Measurements from ENCODE around the gene DNAJA4. TPM values are rescaled to one million over a fixed set of nuclear protein-coding genes. Genes with fewer than 3 reads are reported as not detected.
A peak's percentile ranks its signal among the peaks of the same experiment; 100 is the strongest.
"Not testable (repeated sequence)": the region's sequence is repeated elsewhere in the genome, so short reads cannot be mapped to it uniquely, and the experiment has no call there.

The DNAJA4 gene
- polyA plus RNA-seq, 1 donor: 27.3 TPM

DNA sequence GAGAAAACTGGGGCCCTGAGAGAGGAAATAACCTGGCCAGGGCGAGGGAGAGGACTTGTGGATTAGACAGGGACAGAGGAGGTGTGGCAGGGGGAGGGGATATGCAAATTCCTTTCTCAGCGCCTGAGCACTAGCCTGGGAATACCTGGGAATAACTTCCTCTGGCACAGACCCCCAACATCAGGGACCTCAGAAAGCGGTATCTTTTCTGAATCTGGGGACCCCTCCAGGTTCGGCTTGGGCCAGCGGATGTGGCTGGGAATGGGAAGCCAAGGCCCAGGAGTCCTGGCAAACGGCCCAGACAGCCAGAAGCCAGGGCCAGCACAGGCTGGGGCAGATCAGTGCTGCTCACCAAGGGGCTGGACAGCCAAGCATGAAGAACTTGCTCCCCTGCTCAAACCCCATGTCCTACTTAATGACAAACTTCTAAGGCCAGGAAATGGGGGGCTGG, 20.8 kb upstream of the DNAJA4 start:
- Histone ChIP-seq H3K4me1 (ENCODE audit: control insufficient read depth, insufficient read depth, low read length) (peaks cover 28% of the 10 kb centered on the region), H3K36me3 (ENCODE audit: control insufficient read depth, insufficient read depth, low read length) (no peaks in the 10 kb centered on the region), H3K27me3 (ENCODE audit: control insufficient read depth, insufficient read depth, low read length) (no peaks in the 10 kb centered on the region), H3K27ac (ENCODE audit: low read length) (peak overlapping the region; percentile 54), H3K9me3 (ENCODE audit: control insufficient read depth, low read depth, low read length) (no peaks in the 10 kb centered on the region), H3K4me3 (ENCODE audit: low read length) (no peak overlapping the region)
- DNase-seq: peak in 1 of 2 donors; percentile 52
- no CpG with 5 or more reads among the region's 6 CpGs for WGBS (ENCODE audit: insufficient coverage, low lambda C conversion rate)

GRCh38 chr15:78244101-78244500, 20.3 kb upstream of the DNAJA4 start:
- Histone ChIP-seq H3K4me1 (ENCODE audit: control insufficient read depth, insufficient read depth, low read length) (peaks cover 28% of the 10 kb centered on the region), H3K27me3 (ENCODE audit: control insufficient read depth, insufficient read depth, low read length) (no peaks in the 10 kb centered on the region), H3K9me3 (ENCODE audit: control insufficient read depth, low read depth, low read length) (no peaks in the 10 kb centered on the region), H3K27ac (ENCODE audit: low read length) (peak overlapping the region; percentile 54), H3K4me3 (ENCODE audit: low read length) (no peak overlapping the region), H3K36me3 (ENCODE audit: control insufficient read depth, insufficient read depth, low read length) (no peaks in the 10 kb centered on the region)
- no CpG with 5 or more reads among the region's 6 CpGs for WGBS (ENCODE audit: insufficient coverage, low lambda C conversion rate)
- peak; percentile 53 to 78 for DNase-seq

- no peaks in the 10 kb centered on the region for H3K27me3 ChIP-seq (ENCODE audit: control insufficient read depth, insufficient read depth, low read length)
- no peaks in the 10 kb centered on the region for H3K9me3 ChIP-seq (ENCODE audit: control insufficient read depth, low read depth, low read length)
- WGBS (ENCODE audit: insufficient coverage, low lambda C conversion rate): no CpG with 5 or more reads among the region's 7 CpGs
- H3K4me1 ChIP-seq (ENCODE audit: control insufficient read depth, insufficient read depth, low read length): peaks cover 28% of the 10 kb centered on the region
- H3K27ac ChIP-seq (ENCODE audit: low read length): no peak overlapping the region
- no peak for DNase-seq
- H3K4me3 ChIP-seq (ENCODE audit: low read length): no peak overlapping the region
- H3K36me3 ChIP-seq (ENCODE audit: control insufficient read depth, insufficient read depth, low read length): no peaks in the 10 kb centered on the region
Observed at GRCh38 chr15:78244893-78245292, 19.5 kb upstream of the DNAJA4 start.

DNA sequence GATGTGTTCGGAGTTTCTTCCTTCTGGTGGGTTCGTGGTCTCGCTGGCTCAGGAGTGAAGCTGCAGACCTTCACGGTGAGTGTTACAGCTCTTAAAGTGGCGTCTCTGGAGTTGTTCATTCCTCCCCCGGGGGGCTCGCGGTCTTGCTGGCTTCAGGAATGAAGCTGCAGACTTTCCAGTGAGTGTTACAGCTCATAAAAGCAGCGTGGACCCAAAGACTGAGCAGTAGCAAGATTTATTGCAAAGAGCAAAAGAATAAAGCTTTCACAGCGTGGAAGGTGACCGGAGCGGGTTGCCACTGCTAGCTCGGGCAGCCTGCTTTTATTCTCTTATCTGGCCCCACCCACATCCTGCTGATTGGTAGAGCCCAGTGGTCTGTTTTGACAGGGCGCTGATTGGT, 19.0 kb upstream of the DNAJA4 start:
- not testable (repeated sequence) for H3K4me3 ChIP-seq (ENCODE audit: low read length); H3K27ac ChIP-seq (ENCODE audit: low read length); H3K27me3 ChIP-seq (ENCODE audit: control insufficient read depth, insufficient read depth, low read length); H3K9me3 ChIP-seq (ENCODE audit: control insufficient read depth, low read depth, low read length); H3K36me3 ChIP-seq (ENCODE audit: control insufficient read depth, insufficient read depth, low read length); DNase-seq
- no CpG with 5 or more reads among the region's 14 CpGs for WGBS (ENCODE audit: insufficient coverage, low lambda C conversion rate)
- peaks cover 28% of the 10 kb centered on the region for H3K4me1 ChIP-seq (ENCODE audit: control insufficient read depth, insufficient read depth, low read length)

- H3K4me1 ChIP-seq (ENCODE audit: control insufficient read depth, insufficient read depth, low read length): peaks cover 28% of the 10 kb centered on the region
- H3K36me3 ChIP-seq (ENCODE audit: control insufficient read depth, insufficient read depth, low read length); H3K27ac ChIP-seq (ENCODE audit: low read length); H3K4me3 ChIP-seq (ENCODE audit: low read length); H3K27me3 ChIP-seq (ENCODE audit: control insufficient read depth, insufficient read depth, low read length); H3K9me3 ChIP-seq (ENCODE audit: control insufficient read depth, low read depth, low read length); DNase-seq: not testable (repeated sequence)
- WGBS (ENCODE audit: insufficient coverage, low lambda C conversion rate): no CpG with 5 or more reads among the region's 39 CpGs
Observed at GRCh38 chr15:78245976-78246620, 18.3 kb upstream of the DNAJA4 start.

- DNase-seq: no peak
- WGBS (ENCODE audit: insufficient coverage, low lambda C conversion rate): no CpG with 5 or more reads among the region's 1 CpG
- Histone ChIP-seq H3K27ac (ENCODE audit: low read length) (no peak overlapping the region), H3K4me3 (ENCODE audit: low read length) (no peak overlapping the region), H3K27me3 (ENCODE audit: control insufficient read depth, insufficient read depth, low read length) (no peaks in the 10 kb centered on the region), H3K4me1 (ENCODE audit: control insufficient read depth, insufficient read depth, low read length) (peaks cover 19% of the 10 kb centered on the region), H3K9me3 (ENCODE audit: control insufficient read depth, low read depth, low read length) (no peaks in the 10 kb centered on the region), H3K36me3 (ENCODE audit: control insufficient read depth, insufficient read depth, low read length) (no peaks in the 10 kb centered on the region)
Observed at GRCh38 chr15:78247911-78248310, 16.5 kb upstream of the DNAJA4 start.

DNA sequence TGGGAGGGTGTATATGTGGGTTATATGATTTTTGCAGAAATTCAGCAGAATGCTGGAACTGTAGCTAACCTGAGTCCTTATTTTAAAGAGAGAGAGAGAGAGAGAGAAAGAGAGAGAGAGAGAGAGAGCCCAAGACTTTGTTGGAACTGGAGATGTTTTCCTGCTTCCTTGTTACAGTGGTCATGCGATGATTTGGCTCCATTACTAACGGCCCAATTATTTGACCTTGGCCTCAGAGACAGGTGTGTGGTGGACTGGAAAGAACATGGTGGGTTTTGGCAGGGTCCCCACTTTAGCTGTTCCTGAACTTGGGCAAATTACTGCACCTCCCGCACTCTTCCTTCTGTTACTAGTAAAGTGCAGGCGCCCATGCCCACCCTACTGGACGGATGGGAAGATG, 15.2 kb upstream of the DNAJA4 start:
- Histone ChIP-seq H3K4me1 (ENCODE audit: control insufficient read depth, insufficient read depth, low read length) (peaks cover 6% of the 10 kb centered on the region), H3K27ac (ENCODE audit: low read length) (no peak overlapping the region), H3K9me3 (ENCODE audit: control insufficient read depth, low read depth, low read length) (no peaks in the 10 kb centered on the region), H3K27me3 (ENCODE audit: control insufficient read depth, insufficient read depth, low read length) (no peaks in the 10 kb centered on the region), H3K4me3 (ENCODE audit: low read length) (no peak overlapping the region), H3K36me3 (ENCODE audit: control insufficient read depth, insufficient read depth, low read length) (no peaks in the 10 kb centered on the region)
- no CpG with 5 or more reads among the region's 5 CpGs for WGBS (ENCODE audit: insufficient coverage, low lambda C conversion rate)
- no peak for DNase-seq

DNA sequence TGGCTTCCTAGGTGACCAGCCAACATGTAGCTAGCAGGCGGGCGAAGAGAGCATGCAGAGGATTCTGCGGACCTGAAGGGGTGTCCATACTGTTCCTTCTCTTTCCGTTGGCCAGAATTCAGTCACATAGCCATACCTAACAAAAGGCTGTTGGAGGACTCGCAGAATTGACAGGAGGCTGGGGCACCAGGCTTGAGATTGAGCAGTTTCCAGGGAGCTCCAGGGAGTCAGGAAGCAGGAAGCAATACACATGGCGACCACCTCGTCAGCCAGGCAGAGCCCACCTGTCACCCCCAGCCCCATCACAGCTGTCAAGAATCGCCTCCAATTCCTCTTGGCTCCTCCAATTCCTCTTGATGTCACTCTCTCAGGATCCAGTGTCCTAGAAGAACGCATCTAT, 13.2 kb upstream of the DNAJA4 start:
- 83% methylated on average over 1 of the region's 9 CpGs for WGBS (ENCODE audit: insufficient coverage, low lambda C conversion rate)
- H3K27me3 ChIP-seq (ENCODE audit: control insufficient read depth, insufficient read depth, low read length): no peaks in the 10 kb centered on the region
- no peak for DNase-seq
- no peaks in the 10 kb centered on the region for H3K36me3 ChIP-seq (ENCODE audit: control insufficient read depth, insufficient read depth, low read length)
- no peak overlapping the region for H3K27ac ChIP-seq (ENCODE audit: low read length)
- H3K9me3 ChIP-seq (ENCODE audit: control insufficient read depth, low read depth, low read length): no peaks in the 10 kb centered on the region
- no peak overlapping the region for H3K4me3 ChIP-seq (ENCODE audit: low read length)
- no peaks in the 10 kb centered on the region for H3K4me1 ChIP-seq (ENCODE audit: control insufficient read depth, insufficient read depth, low read length)

GRCh38 chr15:78255421-78256043, 8.8 kb upstream of the DNAJA4 start:
- Histone ChIP-seq H3K36me3 (ENCODE audit: control insufficient read depth, insufficient read depth, low read length) (no peaks in the 10 kb centered on the region), H3K4me1 (ENCODE audit: control insufficient read depth, insufficient read depth, low read length) (no peaks in the 10 kb centered on the region), H3K27ac (ENCODE audit: low read length) (no peak overlapping the region), H3K27me3 (ENCODE audit: control insufficient read depth, insufficient read depth, low read length) (no peaks in the 10 kb centered on the region), H3K9me3 (ENCODE audit: control insufficient read depth, low read depth, low read length) (no peaks in the 10 kb centered on the region), H3K4me3 (ENCODE audit: low read length) (no peak overlapping the region)
- no peak for DNase-seq
- no CpG with 5 or more reads among the region's 1 CpG for WGBS (ENCODE audit: insufficient coverage, low lambda C conversion rate)

- Histone ChIP-seq H3K27me3 (ENCODE audit: control insufficient read depth, insufficient read depth, low read length) (no peaks in the 10 kb centered on the region), H3K4me1 (ENCODE audit: control insufficient read depth, insufficient read depth, low read length) (no peaks in the 10 kb centered on the region), H3K4me3 (ENCODE audit: low read length) (no peak overlapping the region), H3K36me3 (ENCODE audit: control insufficient read depth, insufficient read depth, low read length) (no peaks in the 10 kb centered on the region), H3K27ac (ENCODE audit: low read length) (no peak overlapping the region), H3K9me3 (ENCODE audit: control insufficient read depth, low read depth, low read length) (no peaks in the 10 kb centered on the region)
- WGBS (ENCODE audit: insufficient coverage, low lambda C conversion rate): 100% methylated on average over 1 of the region's 3 CpGs
- DNase-seq: no peak
Observed at GRCh38 chr15:78256044-78256437, 8.3 kb upstream of the DNAJA4 start.

DNA sequence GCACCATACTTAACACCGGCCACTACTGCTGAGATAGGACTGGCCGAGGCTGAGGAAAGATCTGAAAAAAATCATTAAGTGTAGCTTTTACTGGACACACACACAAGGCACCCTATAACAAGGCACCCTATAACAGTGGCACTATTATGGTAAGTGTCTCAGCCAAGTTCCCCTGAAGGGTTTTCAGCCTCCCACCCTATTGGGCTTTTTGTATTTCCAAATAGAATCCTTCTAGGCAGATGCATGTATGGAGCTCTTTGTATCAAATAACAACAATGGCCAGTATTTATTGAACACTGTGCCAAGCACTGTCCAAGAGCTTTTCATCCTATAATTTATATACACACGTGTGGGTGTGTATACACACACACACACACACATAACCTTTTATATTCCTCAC, 6.7 kb upstream of the DNAJA4 start:
- WGBS (ENCODE audit: insufficient coverage, low lambda C conversion rate): no CpG with 5 or more reads among the region's 3 CpGs
- no peak for DNase-seq
- Histone ChIP-seq H3K36me3 (ENCODE audit: control insufficient read depth, insufficient read depth, low read length) (no peaks in the 10 kb centered on the region), H3K27me3 (ENCODE audit: control insufficient read depth, insufficient read depth, low read length) (no peaks in the 10 kb centered on the region), H3K4me3 (ENCODE audit: low read length) (no peak overlapping the region), H3K9me3 (ENCODE audit: control insufficient read depth, low read depth, low read length) (no peaks in the 10 kb centered on the region), H3K4me1 (ENCODE audit: control insufficient read depth, insufficient read depth, low read length) (no peaks in the 10 kb centered on the region), H3K27ac (ENCODE audit: low read length) (no peak overlapping the region)
